GM13976 (cell line): Measurements from ENCODE around the gene HERC2.

ENCODE experiments used
- DNase-seq: peaks from one replicate; pipeline ENCODE4 v3.0.0; 2012; ENCODE audit warnings: low spot score
- CTCF ChIP-seq: IDR thresholded peaks from 2 replicates; pipeline ENCODE4 v1.5.1; 2012; ENCODE audit warnings: borderline replicate concordance, mild to moderate bottlenecking; ENCODE audit not compliant: insufficient read depth; ENCODE audit errors: extremely low read depth, missing control alignments, control extremely low read depth
- in situ Hi-C: fragments of 300-500 bp; cut with MboI; formaldehyde crosslinking; loops from one replicate; pipeline ENCODE4 v1.12.0; 2022; ENCODE audit warnings: low sequenced_read_pairs, mixed read lengths, inconsistent platforms; ENCODE audit not compliant: unreplicated experiment

The HERC2 gene

GRCh38 chr15:28099555-28100140 is 222.3 kb downstream of the HERC2 start:
- TF ChIP-seq CTCF = no peak
- DNase-seq = no peak
- in situ Hi-C loops = no loop called here

GRCh38 chr15:28098766-28099554 is 223.0 kb downstream of the HERC2 start, which contains the start of gene OCA2:
Gene OCA2 (minus strand): TSS chr15:28099315. CDS start chr15:28081874, 17,441 bp downstream.
- no peak for TF ChIP-seq CTCF
- DNase-seq = no peak
- in situ Hi-C loops = no loop called here

DNA sequence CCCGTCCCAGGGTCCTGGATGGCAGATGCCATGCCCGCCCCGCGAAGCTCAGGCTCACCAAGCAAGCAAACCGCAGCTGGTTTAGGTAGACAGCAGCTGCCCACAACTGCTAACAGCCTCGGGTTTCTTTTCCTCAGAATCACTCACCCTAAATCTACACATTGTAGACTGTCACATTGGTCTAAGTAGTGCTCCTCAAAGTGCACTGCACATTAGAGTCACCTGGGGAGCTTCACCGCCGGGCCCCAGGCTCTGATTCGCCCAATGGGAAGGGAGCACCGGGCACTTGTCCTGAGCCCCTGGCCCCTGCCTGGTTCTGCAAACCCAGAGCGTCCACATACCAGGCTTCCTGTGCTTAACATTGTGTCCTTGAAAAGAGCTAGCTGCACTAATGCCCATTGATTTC is 223.6 kb downstream of the HERC2 start:
- TF ChIP-seq CTCF = no peak
- in situ Hi-C loops = no loop called here

GRCh38 chr15:28097656-28098359 is 224.2 kb downstream of the HERC2 start:
- in situ Hi-C loops = no loop called here
- no peak for TF ChIP-seq CTCF
- no peak for DNase-seq

More for the DNA sequence above, 223.6 kb downstream of the HERC2 start:
- no peak for DNase-seq

DNA sequence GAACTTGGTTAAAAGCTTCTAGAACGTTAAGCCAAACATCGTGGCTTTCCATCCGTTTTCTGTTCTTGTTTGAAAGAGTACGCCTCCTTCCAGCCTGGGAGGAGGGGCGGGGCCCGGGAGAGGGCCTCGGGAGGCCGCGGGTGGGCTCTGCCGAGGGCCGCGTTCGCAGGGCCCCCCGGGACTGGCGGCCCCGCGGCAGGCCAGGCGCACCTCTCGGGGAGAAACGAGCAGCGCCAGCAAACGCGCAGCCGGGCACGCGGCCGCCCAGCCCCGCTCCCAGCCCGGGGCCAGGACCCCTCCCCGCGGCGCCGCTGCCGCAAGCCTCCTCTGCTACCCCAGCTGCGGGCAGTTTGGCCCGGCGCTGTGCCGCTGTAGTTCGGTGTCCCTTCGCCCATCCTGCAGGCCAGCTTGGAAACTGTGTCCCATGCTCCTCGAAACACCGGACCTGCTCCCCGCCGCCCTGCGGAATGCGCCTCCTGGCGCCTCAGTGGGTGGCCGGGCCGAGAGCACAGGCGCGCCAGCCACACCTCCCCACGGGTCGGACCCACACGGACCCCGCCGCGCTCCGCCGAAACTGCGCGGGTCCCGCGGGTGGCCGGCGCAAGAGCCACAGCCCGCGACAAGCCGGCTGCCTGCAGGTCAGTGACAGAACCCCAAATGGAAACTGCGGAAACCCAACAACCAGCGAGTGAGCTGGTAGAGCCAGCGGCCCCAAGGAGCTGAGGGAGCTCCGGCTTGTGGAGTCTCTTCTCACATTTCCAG is 225.1 kb downstream of the HERC2 start:
- no peak for TF ChIP-seq CTCF
- no peak for DNase-seq
- in situ Hi-C loops = no loop called here

DNA sequence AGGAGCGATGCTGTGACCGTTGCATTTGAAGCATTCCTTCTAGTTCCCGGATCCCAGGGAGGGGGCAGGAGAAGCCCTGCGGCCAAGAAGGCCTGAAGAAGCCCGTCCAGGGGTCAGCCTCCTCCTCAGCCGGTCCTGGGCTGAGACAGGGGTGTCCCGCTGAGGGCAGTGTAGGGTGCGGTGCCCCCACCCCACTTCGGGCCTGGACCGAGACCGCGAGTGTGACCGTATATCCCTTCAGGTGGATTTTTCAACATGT is 225.6 kb downstream of the HERC2 start:
- TF ChIP-seq CTCF = no peak
- in situ Hi-C loops = no loop called here
- no peak for DNase-seq
